ENCODE data around the gene SMARCA4.
"Not testable (repeated sequence)": the region's sequence is repeated elsewhere in the genome, so short reads cannot be mapped to it uniquely, and the experiment has no call there.

Gene SMARCA4

GRCh38 chr19:11090014-11090263, 129.1 kb downstream of the SMARCA4 start:
- H3K4me3 Mint-ChIP-seq: peak overlapping the region; percentile 96
- H3K36me3 Mint-ChIP-seq (ENCODE audit: low read depth): peaks cover 27% of the 10 kb centered on the region
- peaks cover 34% of the 10 kb centered on the region for H3K4me1 Mint-ChIP-seq (ENCODE audit: low read depth)
- not testable (repeated sequence) for H3K27me3 Mint-ChIP-seq (ENCODE audit: low read depth); H3K9me3 Mint-ChIP-seq
- H3K27ac Mint-ChIP-seq: peak overlapping the region; percentile 99

DNA sequence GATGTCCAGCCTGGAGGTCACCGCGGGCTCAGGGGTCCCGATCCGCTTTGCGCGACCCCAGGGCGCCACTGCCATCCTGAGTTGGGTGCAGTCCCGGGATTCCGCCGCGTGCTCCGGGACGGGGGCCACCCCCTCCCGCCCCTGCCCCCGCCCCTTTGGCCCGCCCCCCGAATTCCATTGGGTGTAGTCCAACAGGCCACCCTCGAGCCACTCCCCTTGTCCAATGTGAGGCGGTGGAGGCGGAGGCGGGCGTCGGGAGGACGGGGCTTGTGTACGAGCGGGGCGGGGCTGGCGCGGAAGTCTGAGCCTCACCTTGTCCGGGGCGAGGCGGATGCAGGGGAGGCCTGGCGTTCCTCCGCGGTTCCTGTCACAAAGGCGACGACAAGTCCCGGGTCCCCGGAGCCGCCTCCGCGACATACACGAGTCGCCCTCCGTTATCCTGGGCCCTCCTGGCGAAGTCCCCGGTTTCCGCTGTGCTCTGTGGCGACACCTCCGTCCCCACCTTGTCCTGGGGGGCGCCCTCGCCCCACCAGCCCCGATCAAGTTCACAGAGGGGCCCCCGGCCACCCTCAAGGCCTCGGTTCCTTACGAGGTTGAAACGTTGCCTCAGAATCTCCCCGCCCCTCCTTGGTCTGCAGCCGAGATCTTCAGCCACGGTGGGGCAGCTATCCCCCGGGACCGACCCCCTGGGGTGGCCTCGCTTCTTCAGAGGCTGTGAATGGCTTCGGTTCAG, 129.6 kb downstream of the SMARCA4 start:
- H3K9me3 Mint-ChIP-seq: no peaks in the 10 kb centered on the region
- H3K4me3 Mint-ChIP-seq: peak overlapping the region; percentile 96
- peak overlapping the region; percentile 99 for H3K27ac Mint-ChIP-seq
- peaks cover 30% of the 10 kb centered on the region for H3K36me3 Mint-ChIP-seq (ENCODE audit: low read depth)
- no peaks in the 10 kb centered on the region for H3K27me3 Mint-ChIP-seq (ENCODE audit: low read depth)
- peaks cover 34% of the 10 kb centered on the region for H3K4me1 Mint-ChIP-seq (ENCODE audit: low read depth)

GRCh38 chr19:11090997-11091702, 130.3 kb downstream of the SMARCA4 start:
- Mint-ChIP-seq H3K4me1 (ENCODE audit: low read depth) (peaks cover 40% of the 10 kb centered on the region), H3K27ac (peak overlapping the region; percentile 97), H3K9me3 (peaks cover under 1% of the 10 kb centered on the region), H3K4me3 (peak overlapping the region; percentile 82), H3K27me3 (ENCODE audit: low read depth) (no peaks in the 10 kb centered on the region), H3K36me3 (ENCODE audit: low read depth) (peaks cover 34% of the 10 kb centered on the region)

- peaks cover 4% of the 10 kb centered on the region for H3K9me3 Mint-ChIP-seq
- peak overlapping the region; percentile 97 for H3K27ac Mint-ChIP-seq
- peaks cover 45% of the 10 kb centered on the region for H3K4me1 Mint-ChIP-seq (ENCODE audit: low read depth)
- no peaks in the 10 kb centered on the region for H3K27me3 Mint-ChIP-seq (ENCODE audit: low read depth)
- H3K4me3 Mint-ChIP-seq: peak overlapping the region; percentile 82
- H3K36me3 Mint-ChIP-seq (ENCODE audit: low read depth): peaks cover 39% of the 10 kb centered on the region
Measured at GRCh38 chr19:11091703-11092153, 130.9 kb downstream of the SMARCA4 start.

DNA sequence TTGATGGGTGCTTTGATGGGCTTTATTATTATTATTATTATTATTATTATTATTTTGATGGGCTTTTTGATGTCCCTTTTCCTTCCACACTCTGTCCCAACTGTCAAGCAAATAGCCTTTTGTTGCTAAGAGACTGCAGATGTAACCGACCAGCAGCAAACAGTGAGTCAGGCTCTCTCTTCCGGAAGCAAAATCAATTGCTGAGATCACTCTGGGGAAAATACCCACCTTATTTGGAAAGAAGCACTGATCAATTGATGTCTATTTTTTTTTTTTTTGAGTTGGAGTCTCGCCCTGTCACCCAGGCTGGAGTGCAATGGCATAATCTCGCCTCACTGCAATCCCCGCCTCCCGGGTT, 131.3 kb downstream of the SMARCA4 start:
- H3K27ac Mint-ChIP-seq: peak overlapping the region; percentile 97
- no peaks in the 10 kb centered on the region for H3K27me3 Mint-ChIP-seq (ENCODE audit: low read depth)
- H3K4me3 Mint-ChIP-seq: peak overlapping the region; percentile 82
- peaks cover 4% of the 10 kb centered on the region for H3K9me3 Mint-ChIP-seq
- peaks cover 40% of the 10 kb centered on the region for H3K36me3 Mint-ChIP-seq (ENCODE audit: low read depth)
- H3K4me1 Mint-ChIP-seq (ENCODE audit: low read depth): peaks cover 47% of the 10 kb centered on the region

GRCh38 chr19:11093689-11094238, 132.9 kb downstream of the SMARCA4 start:
- peaks cover 4% of the 10 kb centered on the region for H3K9me3 Mint-ChIP-seq
- H3K4me1 Mint-ChIP-seq (ENCODE audit: low read depth): peaks cover 49% of the 10 kb centered on the region
- H3K36me3 Mint-ChIP-seq (ENCODE audit: low read depth): peaks cover 44% of the 10 kb centered on the region
- no peaks in the 10 kb centered on the region for H3K27me3 Mint-ChIP-seq (ENCODE audit: low read depth)
- peak overlapping the region; percentile 97 for H3K27ac Mint-ChIP-seq
- H3K4me3 Mint-ChIP-seq: peak overlapping the region; percentile 82

GRCh38 chr19:11094520-11094894, 133.7 kb downstream of the SMARCA4 start:
- Mint-ChIP-seq H3K4me3 (peak overlapping the region; percentile 72), H3K27ac (peak overlapping the region; percentile 99), H3K36me3 (ENCODE audit: low read depth) (peaks cover 47% of the 10 kb centered on the region), H3K9me3 (peaks cover 4% of the 10 kb centered on the region), H3K27me3 (ENCODE audit: low read depth) (no peaks in the 10 kb centered on the region), H3K4me1 (ENCODE audit: low read depth) (peaks cover 45% of the 10 kb centered on the region)

GRCh38 chr19:11096210-11096841, 135.5 kb downstream of the SMARCA4 start:
- H3K36me3 Mint-ChIP-seq (ENCODE audit: low read depth): peaks cover 57% of the 10 kb centered on the region
- peak overlapping the region; percentile 99 for H3K27ac Mint-ChIP-seq
- peaks cover 51% of the 10 kb centered on the region for H3K4me1 Mint-ChIP-seq (ENCODE audit: low read depth)
- peak overlapping the region; percentile 79 for H3K4me3 Mint-ChIP-seq
- H3K9me3 Mint-ChIP-seq: peaks cover 4% of the 10 kb centered on the region
- H3K27me3 Mint-ChIP-seq (ENCODE audit: low read depth): no peaks in the 10 kb centered on the region

DNA sequence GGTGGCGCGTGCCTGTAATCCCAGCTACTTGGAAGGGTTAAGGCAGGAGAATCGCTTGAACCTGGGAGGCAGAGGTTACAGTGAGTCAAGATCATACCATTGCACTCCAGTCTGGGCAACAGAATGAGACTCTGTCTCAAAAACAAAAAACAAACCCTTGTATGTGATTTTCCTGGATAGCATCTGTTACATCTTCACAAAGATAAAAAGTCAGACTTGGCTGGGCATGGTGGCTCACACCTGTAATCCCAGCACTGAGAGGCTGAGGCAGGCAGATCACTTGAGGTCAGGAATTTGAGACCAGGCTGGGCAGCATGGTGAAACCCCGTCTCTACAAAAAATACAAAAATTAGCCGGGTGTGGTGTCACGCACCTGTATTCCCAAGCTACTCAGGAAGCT, 136.5 kb downstream of the SMARCA4 start:
- not testable (repeated sequence) for H3K4me3 Mint-ChIP-seq; H3K9me3 Mint-ChIP-seq; H3K27me3 Mint-ChIP-seq (ENCODE audit: low read depth)
- H3K36me3 Mint-ChIP-seq (ENCODE audit: low read depth): peaks cover 50% of the 10 kb centered on the region
- H3K27ac Mint-ChIP-seq: peak overlapping the region; percentile 52
- peaks cover 46% of the 10 kb centered on the region for H3K4me1 Mint-ChIP-seq (ENCODE audit: low read depth)

DNA sequence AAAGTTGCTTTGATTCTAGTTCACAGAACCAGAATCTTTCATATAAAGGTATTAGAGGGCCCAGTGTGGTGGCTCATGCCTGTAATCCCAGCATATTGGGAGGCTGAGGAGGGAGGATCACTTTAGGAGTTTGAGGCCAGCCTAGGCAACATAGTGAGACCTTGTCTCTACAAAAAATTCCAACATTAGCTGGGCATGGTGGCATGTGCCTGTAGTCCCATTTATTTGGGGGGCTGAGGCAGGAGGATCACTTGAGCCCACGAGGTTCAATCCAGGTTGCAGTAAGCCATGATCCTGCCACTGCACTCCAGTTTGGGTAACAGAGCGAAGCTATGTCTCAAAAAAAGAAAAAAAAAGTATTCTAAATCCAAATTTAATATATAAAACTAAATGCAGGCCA, 137.5 kb downstream of the SMARCA4 start:
- Mint-ChIP-seq H3K36me3 (ENCODE audit: low read depth) (peaks cover 54% of the 10 kb centered on the region), H3K4me1 (ENCODE audit: low read depth) (peaks cover 40% of the 10 kb centered on the region)

DNA sequence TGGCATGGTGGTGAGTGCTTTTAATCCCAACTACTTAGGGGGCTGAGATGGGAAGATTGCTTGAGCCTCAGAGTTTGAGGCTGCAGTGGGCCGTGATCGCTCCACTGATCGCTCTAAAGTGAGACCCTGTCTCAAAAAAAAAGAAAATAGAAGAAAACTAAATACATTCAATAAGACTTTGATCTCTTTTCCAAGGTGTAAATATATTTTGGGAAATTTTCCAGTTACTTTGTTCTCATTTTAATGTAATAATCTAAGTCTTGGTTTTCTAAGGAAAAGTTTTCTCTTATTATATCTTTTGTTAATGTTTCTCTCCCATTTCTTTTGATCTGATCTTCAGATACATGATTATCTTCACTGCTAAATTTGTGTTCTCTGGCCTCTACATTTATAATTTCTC, 138.0 kb downstream of the SMARCA4 start:
- Mint-ChIP-seq H3K36me3 (ENCODE audit: low read depth) (peaks cover 54% of the 10 kb centered on the region), H3K27me3 (ENCODE audit: low read depth) (no peaks in the 10 kb centered on the region), H3K4me1 (ENCODE audit: low read depth) (peaks cover 40% of the 10 kb centered on the region), H3K9me3 (peaks cover 4% of the 10 kb centered on the region), H3K27ac (peak overlapping the region; percentile 24), H3K4me3 (no peak overlapping the region)

More for the DNA sequence above, 137.5 kb downstream of the SMARCA4 start:
- H3K4me3 Mint-ChIP-seq: no peak overlapping the region
- H3K9me3 Mint-ChIP-seq: peaks cover 4% of the 10 kb centered on the region
- H3K27me3 Mint-ChIP-seq (ENCODE audit: low read depth): no peaks in the 10 kb centered on the region
- no peak overlapping the region for H3K27ac Mint-ChIP-seq

DNA sequence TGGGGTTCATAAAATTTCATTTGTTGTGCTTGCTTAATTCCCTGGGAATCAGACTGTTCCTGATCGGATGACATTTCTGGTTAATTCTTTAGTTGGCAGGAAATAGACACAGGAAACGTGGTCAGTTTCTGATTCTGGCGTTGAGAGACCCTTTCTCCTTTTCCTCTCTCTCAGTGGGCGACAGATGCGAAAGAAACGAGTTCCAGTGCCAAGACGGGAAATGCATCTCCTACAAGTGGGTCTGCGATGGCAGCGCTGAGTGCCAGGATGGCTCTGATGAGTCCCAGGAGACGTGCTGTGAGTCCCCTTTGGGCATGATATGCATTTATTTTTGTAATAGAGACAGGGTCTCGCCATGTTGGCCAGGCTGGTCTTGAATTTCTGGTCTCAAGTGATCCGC, 139.2 kb downstream of the SMARCA4 start:
- Mint-ChIP-seq H3K4me1 (ENCODE audit: low read depth) (peaks cover 33% of the 10 kb centered on the region), H3K27ac (peak overlapping the region; percentile 63), H3K9me3 (peaks cover 4% of the 10 kb centered on the region), H3K27me3 (ENCODE audit: low read depth) (no peaks in the 10 kb centered on the region), H3K36me3 (ENCODE audit: low read depth) (peaks cover 49% of the 10 kb centered on the region), H3K4me3 (no peak overlapping the region)

- no peaks in the 10 kb centered on the region for H3K27me3 Mint-ChIP-seq (ENCODE audit: low read depth)
- peaks cover 26% of the 10 kb centered on the region for H3K4me1 Mint-ChIP-seq (ENCODE audit: low read depth)
- H3K4me3 Mint-ChIP-seq: no peak overlapping the region
- no peak overlapping the region for H3K27ac Mint-ChIP-seq
- peaks cover 4% of the 10 kb centered on the region for H3K9me3 Mint-ChIP-seq
- peaks cover 46% of the 10 kb centered on the region for H3K36me3 Mint-ChIP-seq (ENCODE audit: low read depth)
Measured at GRCh38 chr19:11101057-11101456, 140.2 kb downstream of the SMARCA4 start.

- H3K27me3 Mint-ChIP-seq (ENCODE audit: low read depth): no peaks in the 10 kb centered on the region
- no peaks in the 10 kb centered on the region for H3K9me3 Mint-ChIP-seq
- H3K36me3 Mint-ChIP-seq (ENCODE audit: low read depth): peaks cover 40% of the 10 kb centered on the region
- H3K4me3 Mint-ChIP-seq: no peak overlapping the region
- H3K4me1 Mint-ChIP-seq (ENCODE audit: low read depth): peaks cover 13% of the 10 kb centered on the region
- H3K27ac Mint-ChIP-seq: no peak overlapping the region
Measured at GRCh38 chr19:11102944-11103343, 142.1 kb downstream of the SMARCA4 start.

GRCh38 chr19:11103667-11104066, 142.8 kb downstream of the SMARCA4 start:
- Mint-ChIP-seq H3K36me3 (ENCODE audit: low read depth) (peaks cover 44% of the 10 kb centered on the region), H3K4me1 (ENCODE audit: low read depth) (peaks cover 11% of the 10 kb centered on the region)
- not testable (repeated sequence) for H3K9me3 Mint-ChIP-seq; H3K27me3 Mint-ChIP-seq (ENCODE audit: low read depth); H3K27ac Mint-ChIP-seq; H3K4me3 Mint-ChIP-seq

Measured in T-helper 1 cell treated with Interleukin-12 subunit alpha and Interleukin-12 subunit beta and Interleukin-4 antibody, amounts not matched to agents 30 μg/mL and 1 μg/mL, for 36 hours (primary cell).